Mesenchymal stem cell (in vitro differentiated cells and primary cell): ENCODE measurements around the gene PDGFD.
A peak's percentile ranks its signal among the peaks of the same experiment; 100 is the strongest.

ENCODE experiments used
- DNase-seq: peaks from one replicate; pipeline ENCODE4 v3.0.0-alpha.2; 2013
- H2AFZ ChIP-seq: one replicate; pipeline ENCODE4 v1.6.1; 2013; ENCODE audit warnings: low read depth, mild to moderate bottlenecking, control low read depth, inconsistent platforms, low read length, moderate library complexity
- H2AK5ac ChIP-seq: 2 replicates; pipeline ENCODE4 v1.6.1; 2013; ENCODE audit warnings: low read length, moderate library complexity, mild to moderate bottlenecking, inconsistent platforms; ENCODE audit not compliant: severe bottlenecking
- H2BK120ac ChIP-seq: one replicate; pipeline ENCODE4 v1.6.1; 2013; ENCODE audit warnings: low read depth, mild to moderate bottlenecking, inconsistent platforms, low read length, moderate library complexity
- H2BK12ac ChIP-seq, 2 experiments: one replicate each; pipeline ENCODE4 v1.6.1; 2013; ENCODE audit warnings: inconsistent platforms in 2 of 2, low read length in 2 of 2, mild to moderate bottlenecking in 2 of 2, moderate library complexity in 2 of 2, control low read depth in 1 of 2
- H2BK15ac ChIP-seq: one replicate; pipeline ENCODE4 v1.6.1; 2013; ENCODE audit warnings: mild to moderate bottlenecking, low read depth, inconsistent platforms; ENCODE audit not compliant: poor library complexity, severe bottlenecking
- H2BK5ac ChIP-seq: 2 replicates; pipeline ENCODE4 v1.6.1; 2013; ENCODE audit warnings: low read depth, mild to moderate bottlenecking, low read length, control low read depth, inconsistent platforms; ENCODE audit not compliant: poor library complexity, severe bottlenecking
- H3K14ac ChIP-seq, 2 experiments: one replicate each; pipeline ENCODE4 v1.6.1; 2013; ENCODE audit warnings: inconsistent platforms in 2 of 2, low read length in 2 of 2, control low read depth in 1 of 2, mild to moderate bottlenecking in 1 of 2, moderate library complexity in 1 of 2
- H3K18ac ChIP-seq, 2 experiments: one replicate each; pipeline ENCODE4 v1.6.1; 2013; ENCODE audit warnings: inconsistent platforms in 2 of 2, low read length in 2 of 2, control low read depth in 1 of 2, low read depth in 1 of 2, mild to moderate bottlenecking in 1 of 2
- H3K23ac ChIP-seq, 2 experiments: one replicate each; pipeline ENCODE4 v1.6.1; 2013; ENCODE audit warnings: inconsistent platforms in 2 of 2, low read length in 2 of 2, mild to moderate bottlenecking in 2 of 2, moderate library complexity in 2 of 2, control low read depth in 1 of 2
- H3K27ac ChIP-seq: 2 replicates; pipeline ENCODE4 v1.5.1; 2013; ENCODE audit warnings: mild to moderate bottlenecking, moderate library complexity, low read length, control low read depth, inconsistent platforms; ENCODE audit not compliant: poor library complexity, severe bottlenecking
- H3K27me3 ChIP-seq, 2 experiments: 2 replicates each; pipeline versions ENCODE4 v1.6.1 to v1.7.0; 2013; ENCODE audit warnings: low read length in 2 of 2, mild to moderate bottlenecking in 2 of 2, moderate library complexity in 2 of 2, control low read depth in 1 of 2, inconsistent platforms in 1 of 2; ENCODE audit not compliant: control insufficient read depth in 1 of 2, insufficient read depth in 1 of 2
- H3K36me3 ChIP-seq, 2 experiments: 2 replicates each; pipeline versions ENCODE4 v1.6.1 to v1.7.0; 2013; ENCODE audit warnings: low read length in 2 of 2, control low read depth in 1 of 2, inconsistent platforms in 1 of 2, low read depth in 1 of 2, mild to moderate bottlenecking in 1 of 2; ENCODE audit not compliant: insufficient read depth in 2 of 2, control insufficient read depth in 1 of 2
- H3K4ac ChIP-seq, 2 experiments: one replicate each; pipeline ENCODE4 v1.6.1; 2013; ENCODE audit warnings: inconsistent platforms in 2 of 2, low read length in 2 of 2, mild to moderate bottlenecking in 2 of 2, moderate library complexity in 2 of 2, control low read depth in 1 of 2, low read depth in 1 of 2
- H3K4me1 ChIP-seq: 2 replicates; pipeline ENCODE4 v1.6.1; 2013; ENCODE audit warnings: low read depth, low read length, control low read depth; ENCODE audit not compliant: control insufficient read depth, insufficient read depth
- H3K4me2 ChIP-seq: 2 replicates; pipeline ENCODE4 v1.6.1; 2013; ENCODE audit warnings: low read length, mild to moderate bottlenecking, inconsistent platforms; ENCODE audit not compliant: poor library complexity, severe bottlenecking
- H3K4me3 ChIP-seq, 2 experiments: 2 replicates each; pipeline versions ENCODE4 v1.5.1 to v1.7.0; 2013; ENCODE audit warnings: low read length in 2 of 2, mild to moderate bottlenecking in 2 of 2, control low read depth in 1 of 2, low read depth in 1 of 2; ENCODE audit not compliant: insufficient read depth in 1 of 2
- H3K79me1 ChIP-seq: replicated peaks from 2 replicates; pipeline ENCODE4 v1.6.1; 2013; ENCODE audit warnings: mild to moderate bottlenecking, control low read depth, low read length, inconsistent platforms; ENCODE audit not compliant: poor library complexity, severe bottlenecking
- H3K9ac ChIP-seq: 2 replicates; pipeline ENCODE4 v1.7.0; 2013; ENCODE audit warnings: mild to moderate bottlenecking, low read length, moderate library complexity
- H3K9me3 ChIP-seq: 2 replicates; pipeline ENCODE4 v1.7.0; 2013; ENCODE audit warnings: mild to moderate bottlenecking, low read length; ENCODE audit not compliant: control insufficient read depth
- H4K8ac ChIP-seq: one replicate; pipeline ENCODE4 v1.6.1; 2013; ENCODE audit warnings: inconsistent platforms, mild to moderate bottlenecking, low read length, moderate library complexity
- H4K91ac ChIP-seq: one replicate; pipeline ENCODE4 v1.6.1; 2013; ENCODE audit warnings: mild to moderate bottlenecking, low read length, inconsistent platforms
- WGBS: methylation state at CpG from one replicate; pipeline ENCODE4 v1.1.7; 2013; ENCODE audit warnings: mixed read lengths; 5-methylcytosine and 5-hydroxymethylcytosine counted together

The PDGFD gene

DNA sequence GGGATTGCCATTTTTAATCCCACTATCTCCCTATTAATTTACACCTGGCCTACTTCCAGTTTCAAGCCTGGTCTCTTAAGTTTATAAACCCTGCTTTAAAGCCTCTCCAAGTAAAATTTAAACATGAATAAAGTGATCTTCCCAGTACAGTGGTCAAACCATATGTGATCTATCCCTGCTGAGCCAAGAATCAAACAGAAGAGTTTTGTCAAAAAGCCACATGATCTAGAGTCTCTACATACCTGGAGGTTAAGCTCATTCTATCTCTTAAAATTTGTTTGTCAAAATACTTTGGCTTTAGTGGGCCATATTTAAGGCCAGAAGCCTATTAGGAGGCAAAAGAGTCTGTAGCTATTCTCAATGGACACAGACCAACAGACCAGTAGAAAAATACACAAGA is 170.4 kb downstream of the PDGFD start:
- Histone ChIP-seq H3K4me2 (no peak overlapping the region), H3K4me1 (no peaks in the 10 kb centered on the region), H2BK120ac (no peak overlapping the region), H2AFZ (no peak overlapping the region), H2BK12ac (no peak overlapping the region), H4K8ac (no peak overlapping the region), H3K4ac (no peak overlapping the region), H3K79me1 (no peaks in the 10 kb centered on the region), H3K27me3 (no peaks in the 10 kb centered on the region), H3K27ac (no peak overlapping the region), H3K36me3 (no peaks in the 10 kb centered on the region), H2BK15ac (no peak overlapping the region), H3K14ac (no peak overlapping the region), H2BK5ac (no peak overlapping the region), H3K23ac (no peak overlapping the region), H3K9me3 (no peaks in the 10 kb centered on the region), H3K4me3 (no peak overlapping the region), H4K91ac (no peak overlapping the region), H2AK5ac (no peak overlapping the region), H3K18ac (no peak overlapping the region), H3K9ac (no peak overlapping the region)
- DNase-seq: no peak

DNA sequence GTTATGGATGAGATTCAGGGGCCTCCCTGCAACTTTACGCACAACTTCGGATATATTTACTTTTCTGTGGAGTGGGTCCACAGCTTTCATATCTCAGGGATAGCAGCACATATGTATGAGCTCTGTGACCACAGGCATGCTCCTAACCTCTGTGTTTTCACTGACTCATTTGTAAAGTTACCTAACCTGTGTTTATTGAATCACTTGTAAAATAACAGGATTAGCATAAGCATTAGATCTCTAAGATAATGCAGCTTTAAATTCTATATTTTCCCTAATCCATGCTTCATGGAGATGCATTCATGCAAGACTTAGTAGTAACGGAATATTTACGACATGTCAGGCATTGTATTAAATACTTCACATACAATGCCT is 175.4 kb downstream of the PDGFD start:
- Histone ChIP-seq H2AK5ac (no peak overlapping the region), H3K36me3 (no peaks in the 10 kb centered on the region), H2BK5ac (no peak overlapping the region), H3K4ac (no peak overlapping the region), H2AFZ (no peak overlapping the region), H3K27me3 (no peaks in the 10 kb centered on the region), H4K8ac (no peak overlapping the region), H3K23ac (no peak overlapping the region), H3K4me1 (peaks cover 1% of the 10 kb centered on the region), H2BK120ac (no peak overlapping the region), H3K14ac (no peak overlapping the region), H4K91ac (no peak overlapping the region), H3K27ac (peak overlapping the region; percentile 17), H3K4me2 (no peak overlapping the region), H2BK12ac (no peak overlapping the region), H3K9ac (peak overlapping the region; percentile 9), H3K4me3 (no peak overlapping the region), H3K18ac (no peak overlapping the region), H2BK15ac (no peak overlapping the region), H3K79me1 (no peaks in the 10 kb centered on the region), H3K9me3 (no peaks in the 10 kb centered on the region)
- peak; percentile 78 for DNase-seq
- WGBS: 61% methylated on average over 2 of the region's 4 CpGs

DNA sequence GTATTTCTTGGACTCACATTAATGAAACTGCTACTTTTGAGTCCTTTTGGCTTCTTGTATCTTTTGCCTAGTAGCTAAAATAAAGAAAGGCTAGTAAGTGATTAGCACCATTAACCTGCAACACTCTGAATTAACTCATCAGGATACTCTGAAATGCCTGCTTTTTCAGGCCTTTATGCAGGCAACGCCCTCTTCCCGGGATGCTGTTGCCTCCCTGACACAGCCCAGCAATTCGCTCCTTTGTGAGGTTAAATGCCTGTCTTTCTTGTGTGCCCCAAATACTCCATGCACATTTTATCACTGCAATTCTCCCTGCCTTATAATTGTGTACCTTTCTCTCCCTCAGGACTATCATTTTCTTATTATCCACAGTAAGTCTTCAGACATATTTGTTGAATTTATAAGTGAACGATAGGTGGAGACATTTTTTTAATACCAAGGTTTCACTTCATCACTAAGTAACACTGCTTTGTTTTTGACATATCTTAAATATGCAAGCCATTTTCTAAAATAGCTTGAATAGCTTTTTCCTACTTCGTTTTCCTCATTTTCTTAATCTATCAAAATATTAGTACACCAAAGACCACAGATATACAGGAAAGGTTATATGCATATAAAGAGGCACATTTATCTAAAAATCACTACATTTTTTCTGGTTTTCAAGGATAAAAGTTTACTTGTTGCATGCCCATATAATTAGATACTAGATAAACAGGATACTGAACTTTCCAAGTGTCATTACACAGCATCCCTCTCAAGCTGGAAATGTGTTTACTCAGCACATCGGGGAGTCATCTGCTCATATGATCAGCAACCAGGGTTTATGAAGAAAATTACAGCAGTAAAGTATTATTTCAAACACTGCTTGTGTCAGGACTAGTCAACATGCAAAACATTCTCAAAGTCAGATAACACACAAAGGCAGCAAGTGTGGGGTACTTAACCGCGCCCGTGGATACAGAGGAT is 176.0 kb downstream of the PDGFD start:
- H2AK5ac ChIP-seq: no peak overlapping the region
- H3K9me3 ChIP-seq: no peaks in the 10 kb centered on the region
- H3K79me1 ChIP-seq: no peaks in the 10 kb centered on the region
- no peak overlapping the region for H2BK12ac ChIP-seq
- H2BK15ac ChIP-seq: no peak overlapping the region
- H3K27me3 ChIP-seq: no peaks in the 10 kb centered on the region
- no peak overlapping the region for H3K18ac ChIP-seq
- no peak overlapping the region for H3K23ac ChIP-seq
- H4K91ac ChIP-seq: no peak overlapping the region
- H3K14ac ChIP-seq: no peak overlapping the region
- no peak overlapping the region for H4K8ac ChIP-seq
- H2BK120ac ChIP-seq: no peak overlapping the region
- no peaks in the 10 kb centered on the region for H3K36me3 ChIP-seq
- H2BK5ac ChIP-seq: no peak overlapping the region
- peak overlapping the region; percentile 9 for H3K9ac ChIP-seq
- H3K4me2 ChIP-seq: no peak overlapping the region
- H3K4me1 ChIP-seq: peaks cover 1% of the 10 kb centered on the region
- no peak overlapping the region for H2AFZ ChIP-seq
- H3K27ac ChIP-seq: peak overlapping the region; percentile 17
- WGBS: 86% methylated on average over 7 of the region's 9 CpGs
- H3K4ac ChIP-seq: no peak overlapping the region
- no peak for DNase-seq
- H3K4me3 ChIP-seq: no peak overlapping the region

- H3K9ac ChIP-seq: no peak overlapping the region
- no peak overlapping the region for H2AK5ac ChIP-seq
- H3K23ac ChIP-seq: no peak overlapping the region
- H3K18ac ChIP-seq: no peak overlapping the region
- no peak overlapping the region for H2BK5ac ChIP-seq
- peaks cover 1% of the 10 kb centered on the region for H3K4me1 ChIP-seq
- WGBS: 100% methylated on average over 1 of the region's 1 CpG
- H4K91ac ChIP-seq: no peak overlapping the region
- no peak overlapping the region for H2BK12ac ChIP-seq
- H3K79me1 ChIP-seq: no peaks in the 10 kb centered on the region
- no peak overlapping the region for H2BK15ac ChIP-seq
- H2AFZ ChIP-seq: no peak overlapping the region
- no peak for DNase-seq
- no peak overlapping the region for H4K8ac ChIP-seq
- no peak overlapping the region for H3K4me2 ChIP-seq
- H3K14ac ChIP-seq: no peak overlapping the region
- no peaks in the 10 kb centered on the region for H3K9me3 ChIP-seq
- no peak overlapping the region for H3K27ac ChIP-seq
- no peaks in the 10 kb centered on the region for H3K27me3 ChIP-seq
- H2BK120ac ChIP-seq: no peak overlapping the region
- no peaks in the 10 kb centered on the region for H3K36me3 ChIP-seq
- H3K4me3 ChIP-seq: no peak overlapping the region
- H3K4ac ChIP-seq: no peak overlapping the region
Observed at GRCh38 chr11:103985041-103985440, 178.9 kb downstream of the PDGFD start.
